Stimulated activated naive CD8-positive, alpha-beta T cell treated with anti-CD3 and anti-CD28 coated beads, Interleukin-15, Interleukin-2, amounts not matched to agents 100 ng/mL and 50 ng/mL, for 24 hours (primary cell): ENCODE results near the gene CDK3.
"Not testable (repeated sequence)": the region's sequence is repeated elsewhere in the genome, so short reads cannot be mapped to it uniquely, and the experiment has no call there.

Experiments
- H3K27ac Mint-ChIP-seq: one replicate; pipeline ENCODE4 v1.8.0; 2021; ENCODE audit warnings: mild to moderate bottlenecking, mixed read lengths
- H3K27me3 Mint-ChIP-seq: one replicate; pipeline ENCODE4 v1.8.0; 2021; ENCODE audit warnings: mixed read lengths
- H3K36me3 Mint-ChIP-seq: one replicate; pipeline ENCODE4 v1.8.0; 2021; ENCODE audit warnings: low read depth, mixed read lengths
- H3K4me1 Mint-ChIP-seq: one replicate; pipeline ENCODE4 v1.8.0; 2021; ENCODE audit warnings: low read depth, mixed read lengths
- H3K4me3 Mint-ChIP-seq: one replicate; pipeline ENCODE4 v1.8.0; 2021; ENCODE audit warnings: mild to moderate bottlenecking, mixed read lengths
- H3K9me3 Mint-ChIP-seq: one replicate; pipeline ENCODE4 v1.8.0; 2021; ENCODE audit warnings: mixed read lengths

CDK3 gene

DNA sequence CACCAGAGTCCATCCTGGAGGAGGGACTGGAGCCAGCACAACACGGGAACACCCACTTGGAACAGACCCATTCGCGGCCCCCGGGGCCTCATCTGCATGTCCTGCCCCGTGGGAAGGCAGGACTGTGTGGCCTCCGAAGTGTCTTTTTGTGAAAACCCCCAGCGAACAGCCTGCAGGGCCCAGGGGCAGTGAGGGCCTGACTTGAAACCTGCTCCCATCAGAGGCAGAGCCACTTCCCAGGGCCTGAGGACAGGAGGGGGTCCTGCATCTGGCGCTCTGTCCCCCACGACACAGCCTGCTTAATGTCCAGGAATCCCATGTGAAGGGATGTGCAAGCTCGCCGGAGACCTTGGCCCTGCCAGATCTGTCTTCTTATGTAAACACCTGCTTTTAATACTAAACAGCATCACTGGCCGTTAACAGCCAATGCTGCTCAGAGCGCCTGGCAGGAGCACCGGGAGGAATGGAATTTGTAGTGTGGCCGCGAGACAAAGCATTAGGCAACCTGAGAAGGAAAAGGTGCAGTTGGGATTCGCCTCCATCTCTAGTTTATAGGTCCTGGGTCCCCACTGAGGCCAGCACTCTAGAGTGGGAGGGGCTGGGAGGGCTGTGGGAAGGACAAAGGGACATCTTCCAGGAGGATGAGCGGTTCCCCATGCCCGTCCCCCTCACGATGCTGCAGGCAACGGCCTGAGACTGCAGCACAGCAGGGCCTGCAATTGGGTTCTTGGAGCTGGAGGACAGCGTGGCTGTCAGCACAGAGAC is 36.0 kb downstream of the CDK3 start:
- Mint-ChIP-seq H3K9me3 (no peaks in the 10 kb centered on the region), H3K27ac (peak overlapping the region; percentile 33)

DNA sequence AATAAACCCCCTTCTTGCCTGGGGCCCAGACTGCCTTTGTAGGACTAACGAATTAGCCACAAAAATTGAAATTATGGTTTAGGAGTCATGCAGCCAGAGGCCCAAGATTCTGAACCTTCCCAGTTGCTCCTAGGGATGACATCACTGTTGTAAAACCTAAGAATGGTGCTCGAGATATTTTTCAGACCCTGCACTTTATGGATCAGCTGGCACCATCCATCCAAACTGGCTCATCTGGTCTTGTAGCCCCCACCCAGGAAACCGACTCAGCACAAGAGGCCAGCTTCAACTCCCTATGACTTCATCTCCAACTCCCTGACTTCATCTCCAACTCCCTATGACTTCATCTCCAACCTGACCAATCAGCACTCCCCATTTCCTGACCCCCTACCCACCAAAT is 37.4 kb downstream of the CDK3 start:
- no peak overlapping the region for H3K4me3 Mint-ChIP-seq
- H3K4me1 Mint-ChIP-seq: peaks cover 6% of the 10 kb centered on the region
- H3K36me3 Mint-ChIP-seq: peaks cover 38% of the 10 kb centered on the region

More for the DNA sequence above, 36.0 kb downstream of the CDK3 start:
- Mint-ChIP-seq H3K27me3 (no peaks in the 10 kb centered on the region), H3K4me3 (no peak overlapping the region), H3K4me1 (peaks cover 6% of the 10 kb centered on the region), H3K36me3 (peaks cover 31% of the 10 kb centered on the region)

DNA sequence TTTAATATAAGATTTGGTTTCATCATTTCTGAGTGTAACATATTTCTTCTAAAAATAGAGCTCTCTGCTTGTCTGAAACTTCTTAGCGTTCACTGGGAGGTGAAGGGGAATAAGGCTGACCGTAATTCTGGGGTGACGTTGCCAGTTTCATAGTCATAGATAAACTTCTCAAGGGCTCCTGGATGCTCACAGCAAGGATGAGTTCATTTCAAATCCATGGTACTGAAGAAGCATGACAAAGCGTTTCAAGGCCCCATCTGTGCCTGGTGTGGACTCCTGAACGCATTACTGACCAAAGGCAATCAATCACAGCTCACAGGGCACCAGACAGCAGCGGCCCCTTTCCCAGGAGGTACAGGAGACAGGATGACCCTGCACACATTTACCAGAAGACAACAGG is 38.5 kb downstream of the CDK3 start:
- Mint-ChIP-seq H3K9me3 (no peaks in the 10 kb centered on the region), H3K27me3 (no peaks in the 10 kb centered on the region), H3K4me3 (no peak overlapping the region), H3K36me3 (peaks cover 45% of the 10 kb centered on the region), H3K27ac (no peak overlapping the region), H3K4me1 (peaks cover 6% of the 10 kb centered on the region)

More for the DNA sequence above, 37.4 kb downstream of the CDK3 start:
- Mint-ChIP-seq H3K9me3 (no peaks in the 10 kb centered on the region), H3K27ac (no peak overlapping the region), H3K27me3 (no peaks in the 10 kb centered on the region)

DNA sequence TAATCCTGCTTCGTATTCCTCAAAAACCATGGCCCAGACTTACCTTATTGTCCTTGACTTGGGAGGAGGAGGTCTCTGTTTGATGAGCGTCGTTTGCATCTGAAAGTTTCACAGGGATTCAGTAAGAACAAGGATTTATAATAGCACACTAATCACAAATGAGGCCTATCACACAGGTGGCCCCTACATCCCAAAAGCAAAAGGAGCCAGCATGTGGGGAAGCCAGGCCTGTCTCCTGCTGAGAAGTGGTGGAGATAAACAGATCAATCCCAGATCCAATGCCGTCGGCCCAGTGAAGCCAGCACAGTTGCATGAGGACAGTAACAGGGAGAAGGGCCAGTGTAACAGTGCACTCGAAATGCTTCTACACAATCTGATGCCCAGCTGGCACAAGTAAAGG is 39.7 kb downstream of the CDK3 start:
- no peak overlapping the region for H3K27ac Mint-ChIP-seq

DNA sequence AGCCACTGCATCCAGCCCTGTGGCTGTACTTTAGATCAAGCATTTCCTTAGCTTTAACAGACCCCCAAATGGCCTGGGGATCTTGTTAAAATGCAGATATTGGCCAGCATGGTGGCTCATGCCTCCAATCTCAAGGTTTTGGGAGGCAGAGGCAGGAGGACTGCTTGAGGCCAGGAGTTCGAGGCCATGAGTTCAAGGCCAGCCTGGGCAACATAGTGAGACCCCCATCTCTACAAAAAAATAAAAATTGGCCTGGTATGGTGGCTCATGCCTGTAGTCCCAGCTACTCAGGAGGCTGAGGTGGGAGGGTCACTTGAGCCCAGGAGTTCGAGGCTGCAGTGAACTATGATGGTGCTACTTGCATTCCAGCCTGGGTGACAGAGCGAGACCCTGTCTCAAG is 42.2 kb downstream of the CDK3 start:
- not testable (repeated sequence) for H3K9me3 Mint-ChIP-seq, H3K27me3 Mint-ChIP-seq, H3K4me3 Mint-ChIP-seq, H3K27ac Mint-ChIP-seq, H3K4me1 Mint-ChIP-seq
- H3K36me3 Mint-ChIP-seq: peaks cover 67% of the 10 kb centered on the region

More for the DNA sequence above, 39.7 kb downstream of the CDK3 start:
- no peaks in the 10 kb centered on the region for H3K27me3 Mint-ChIP-seq
- H3K9me3 Mint-ChIP-seq: no peaks in the 10 kb centered on the region
- peaks cover 58% of the 10 kb centered on the region for H3K36me3 Mint-ChIP-seq
- H3K4me3 Mint-ChIP-seq: no peak overlapping the region
- no peaks in the 10 kb centered on the region for H3K4me1 Mint-ChIP-seq

DNA sequence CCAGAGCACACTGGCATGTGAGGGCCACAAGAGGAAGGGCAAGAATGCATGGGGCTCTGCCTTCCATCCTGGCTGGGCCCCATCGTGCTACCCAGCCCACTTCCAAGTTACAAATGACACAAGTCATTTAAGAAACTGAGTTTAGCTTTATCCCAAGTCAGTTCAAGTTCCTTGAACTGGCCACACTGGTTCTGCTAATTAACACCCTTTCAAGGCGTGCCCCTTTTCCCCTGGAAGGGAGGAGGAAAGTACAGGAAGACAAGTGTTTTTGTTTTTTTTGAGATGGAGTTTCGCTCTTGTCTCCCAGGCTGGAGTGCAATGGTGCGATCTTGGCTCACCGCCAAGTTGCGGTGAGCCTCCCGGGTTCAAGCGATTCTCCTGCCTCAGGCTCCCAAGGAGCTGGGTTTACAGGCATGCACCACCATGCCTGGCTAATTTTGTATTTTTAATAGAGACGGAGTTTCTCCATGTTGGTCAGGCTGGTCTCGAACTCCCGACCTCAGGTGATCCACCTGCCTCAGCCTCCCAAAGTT is 43.9 kb downstream of the CDK3 start:
- not testable (repeated sequence) for H3K9me3 Mint-ChIP-seq, H3K4me3 Mint-ChIP-seq, H3K27me3 Mint-ChIP-seq, H3K27ac Mint-ChIP-seq, H3K4me1 Mint-ChIP-seq
- H3K36me3 Mint-ChIP-seq: peaks cover 68% of the 10 kb centered on the region

DNA sequence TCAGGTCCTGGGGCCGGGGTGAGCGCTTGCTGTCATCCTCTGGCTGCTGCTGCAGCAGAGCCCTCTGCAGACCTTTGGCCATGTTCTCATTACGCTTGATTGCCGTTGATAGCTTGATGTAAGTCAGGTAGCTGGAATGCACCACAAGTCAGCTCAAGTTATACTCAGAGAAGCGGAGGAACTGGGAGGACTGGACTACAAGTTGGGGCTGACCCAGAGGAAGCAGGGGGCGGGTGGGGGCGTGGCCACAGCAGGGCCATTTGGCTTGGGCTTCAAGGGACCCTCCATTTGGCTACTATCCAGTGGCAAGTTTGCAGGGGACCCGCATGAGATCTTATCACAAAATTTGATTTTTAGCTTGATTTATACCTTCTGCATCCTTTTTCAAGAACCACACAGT is 45.4 kb downstream of the CDK3 start:
- no peak overlapping the region for H3K4me3 Mint-ChIP-seq
- H3K27me3 Mint-ChIP-seq: no peaks in the 10 kb centered on the region
- H3K27ac Mint-ChIP-seq: no peak overlapping the region
- H3K4me1 Mint-ChIP-seq: peaks cover 11% of the 10 kb centered on the region
- H3K36me3 Mint-ChIP-seq: peaks cover 69% of the 10 kb centered on the region
- H3K9me3 Mint-ChIP-seq: no peaks in the 10 kb centered on the region

DNA sequence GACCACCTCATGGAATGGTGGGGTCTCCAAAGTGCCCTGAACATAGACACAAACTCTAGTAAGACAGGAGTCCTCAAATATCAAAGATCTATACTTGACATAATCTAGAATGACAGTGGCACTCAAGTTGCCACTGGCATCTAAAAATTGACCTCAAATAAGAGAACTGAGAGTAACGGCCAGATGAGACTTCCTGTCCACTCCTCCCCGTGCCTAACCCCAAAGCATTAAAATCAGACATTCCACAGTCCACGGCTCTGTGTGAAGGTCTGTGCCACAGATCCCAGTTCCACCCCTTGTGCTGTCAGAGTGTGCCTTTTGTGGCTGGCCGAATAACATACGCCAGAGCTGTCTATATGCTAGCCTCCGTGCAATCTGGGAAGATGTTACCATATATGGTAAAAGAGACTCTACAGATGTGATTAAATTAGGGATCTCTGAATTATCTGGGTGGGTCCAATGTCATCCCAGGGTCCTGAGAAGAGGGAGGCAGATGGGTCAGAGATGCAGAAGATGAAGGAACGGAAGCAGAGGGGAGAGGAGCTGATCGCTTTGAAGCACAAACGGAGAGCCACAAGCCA is 47.5 kb downstream of the CDK3 start:
- H3K4me1 Mint-ChIP-seq: peaks cover 12% of the 10 kb centered on the region
- H3K4me3 Mint-ChIP-seq: no peak overlapping the region
- no peaks in the 10 kb centered on the region for H3K27me3 Mint-ChIP-seq
- peaks cover 70% of the 10 kb centered on the region for H3K36me3 Mint-ChIP-seq
- H3K9me3 Mint-ChIP-seq: no peaks in the 10 kb centered on the region
- no peak overlapping the region for H3K27ac Mint-ChIP-seq

DNA sequence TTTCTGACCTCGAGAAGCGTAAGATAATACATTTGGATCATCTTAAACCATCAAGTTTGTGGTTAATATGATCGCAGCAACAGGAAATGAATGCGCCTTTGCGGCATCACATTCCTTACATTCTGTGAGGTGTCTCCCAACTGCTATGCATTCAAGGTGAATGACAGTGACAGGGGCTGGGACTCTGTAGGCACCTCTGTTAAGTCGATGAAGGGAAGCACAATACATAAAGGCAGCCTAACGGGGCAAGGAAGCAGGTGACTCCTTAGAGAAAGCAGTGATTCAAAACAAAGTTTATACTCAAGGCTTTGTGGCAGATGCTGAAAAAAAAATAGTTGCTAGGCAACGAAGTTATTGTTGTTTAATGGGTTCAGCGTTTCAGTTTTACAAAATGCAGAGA is 48.1 kb downstream of the CDK3 start:
- Mint-ChIP-seq H3K27ac (peak overlapping the region; percentile 24), H3K4me1 (peaks cover 18% of the 10 kb centered on the region), H3K4me3 (no peak overlapping the region), H3K36me3 (peaks cover 72% of the 10 kb centered on the region), H3K9me3 (no peaks in the 10 kb centered on the region), H3K27me3 (no peaks in the 10 kb centered on the region)

DNA sequence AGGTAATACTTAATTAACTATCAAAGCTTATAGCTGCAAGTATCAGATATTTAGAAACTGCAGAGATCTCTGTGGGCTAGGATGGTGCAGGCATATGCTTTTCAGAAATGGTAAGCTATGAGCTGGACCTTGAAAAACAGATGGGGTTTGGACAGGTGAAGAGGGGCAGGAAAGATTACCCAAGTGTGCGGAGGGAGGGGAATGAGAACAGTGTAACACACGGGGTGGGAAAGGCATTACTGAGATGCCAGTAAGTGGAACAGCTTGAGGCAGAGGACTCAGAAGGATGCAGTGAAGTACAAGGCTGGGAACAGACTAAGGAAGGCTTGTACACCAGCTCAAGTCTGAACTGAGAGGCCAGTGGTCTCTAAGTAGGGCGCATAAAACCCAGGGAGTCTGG is 48.6 kb downstream of the CDK3 start:
- H3K36me3 Mint-ChIP-seq: peaks cover 72% of the 10 kb centered on the region
- no peaks in the 10 kb centered on the region for H3K27me3 Mint-ChIP-seq
- H3K4me3 Mint-ChIP-seq: no peak overlapping the region
- H3K27ac Mint-ChIP-seq: no peak overlapping the region
- H3K4me1 Mint-ChIP-seq: peaks cover 23% of the 10 kb centered on the region
- H3K9me3 Mint-ChIP-seq: no peaks in the 10 kb centered on the region

DNA sequence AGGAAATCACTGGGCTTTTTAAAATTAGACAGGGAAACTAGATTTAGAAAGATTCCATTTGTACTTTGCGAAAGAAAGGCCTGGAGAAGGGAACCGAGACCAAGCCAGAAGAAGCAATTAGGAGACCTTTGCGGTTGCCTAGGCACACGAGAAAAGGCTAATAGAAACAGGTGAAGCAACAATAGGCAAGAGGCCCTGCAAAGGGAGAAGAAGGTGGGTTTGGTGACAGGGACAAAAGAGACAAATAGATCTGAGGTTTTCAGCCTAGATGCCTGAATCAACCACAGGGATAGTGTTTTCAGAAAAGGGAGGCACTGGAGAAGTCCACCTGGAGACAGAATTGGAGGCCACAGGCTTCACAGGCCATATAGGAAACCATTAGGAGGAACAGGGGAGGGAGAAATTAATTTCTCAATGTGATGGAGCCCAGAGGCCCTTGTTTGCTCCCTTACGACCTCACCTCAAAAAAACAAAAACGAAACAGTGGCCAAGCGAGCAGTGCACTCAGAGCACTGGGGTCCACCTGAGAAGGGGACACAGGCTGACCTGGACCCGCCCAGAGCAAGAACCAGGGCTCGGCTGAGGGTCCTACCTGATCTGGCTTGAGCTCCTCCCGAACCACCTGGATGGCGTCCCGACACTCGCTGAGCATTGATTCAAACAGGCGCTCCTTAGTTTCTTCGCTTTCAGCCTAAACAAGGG is 49.3 kb downstream of the CDK3 start:
- H3K4me1 Mint-ChIP-seq: peaks cover 26% of the 10 kb centered on the region

DNA sequence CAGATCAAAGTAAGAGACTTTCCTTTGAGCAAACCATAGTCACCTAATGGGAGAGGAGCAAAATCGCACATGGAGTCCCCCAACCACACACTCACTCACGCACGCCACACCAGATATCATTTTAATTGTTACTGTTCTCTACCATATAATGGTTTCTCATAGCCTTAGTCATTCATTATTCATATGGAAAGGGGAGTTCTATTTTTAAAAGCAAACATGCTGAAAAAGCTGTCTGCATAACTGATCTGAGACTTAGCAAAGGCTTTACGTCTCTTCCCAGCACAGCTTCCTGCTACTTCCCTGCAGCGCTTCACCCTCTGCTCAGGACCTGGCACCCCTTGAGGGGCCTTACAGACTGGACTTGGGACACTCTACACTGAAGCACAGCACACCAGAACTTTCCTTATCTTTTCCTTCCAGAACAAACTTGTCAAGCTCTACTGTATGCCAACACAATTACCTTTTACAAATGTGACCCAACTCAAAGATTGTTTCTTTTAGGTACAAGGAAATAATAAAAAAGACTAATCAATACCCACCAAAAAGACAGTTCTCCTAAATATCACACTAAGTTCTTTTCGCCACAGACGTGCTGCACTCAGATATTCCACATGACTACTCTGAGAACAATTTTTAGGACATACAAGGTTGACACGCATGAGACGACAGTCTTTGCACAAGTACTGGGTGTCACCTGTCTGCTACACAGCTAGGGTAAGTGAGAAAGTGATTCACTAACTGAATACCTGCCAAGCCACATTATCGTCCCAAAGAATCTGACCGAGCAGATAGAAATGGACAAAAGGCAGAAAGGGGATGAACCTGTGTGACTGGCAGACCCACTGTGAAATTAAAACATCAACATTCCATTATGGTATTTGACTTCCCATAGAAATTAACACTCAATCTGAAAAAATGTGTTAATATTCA is 50.1 kb downstream of the CDK3 start:
- H3K4me1 Mint-ChIP-seq: peaks cover 26% of the 10 kb centered on the region

More for the DNA sequence above, 49.3 kb downstream of the CDK3 start:
- H3K36me3 Mint-ChIP-seq: peaks cover 66% of the 10 kb centered on the region
- no peaks in the 10 kb centered on the region for H3K9me3 Mint-ChIP-seq
- no peaks in the 10 kb centered on the region for H3K27me3 Mint-ChIP-seq
- H3K27ac Mint-ChIP-seq: no peak overlapping the region
- H3K4me3 Mint-ChIP-seq: no peak overlapping the region

DNA sequence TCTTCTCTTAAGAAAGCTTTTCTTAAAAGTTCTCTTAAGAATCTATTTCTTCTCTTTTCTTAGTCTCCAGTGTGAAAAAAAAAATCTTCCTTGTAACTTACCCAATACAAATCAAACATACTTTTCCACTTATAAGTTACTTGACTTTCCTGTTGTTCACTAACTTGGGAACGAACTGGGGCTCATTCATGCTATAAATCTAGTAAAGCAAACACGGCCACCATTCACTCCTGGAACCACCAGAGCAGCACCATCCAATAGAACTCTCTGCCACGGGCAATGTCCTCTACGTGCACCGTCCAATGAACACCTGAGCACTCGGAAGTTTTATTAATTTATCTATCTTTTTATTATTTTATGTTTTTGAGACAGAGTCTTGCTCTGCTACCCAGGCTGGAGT is 50.9 kb downstream of the CDK3 start:
- no peaks in the 10 kb centered on the region for H3K9me3 Mint-ChIP-seq
- H3K36me3 Mint-ChIP-seq: peaks cover 62% of the 10 kb centered on the region
- peaks cover 26% of the 10 kb centered on the region for H3K4me1 Mint-ChIP-seq
- no peak overlapping the region for H3K4me3 Mint-ChIP-seq
- peak overlapping the region; percentile 57 for H3K27ac Mint-ChIP-seq
- H3K27me3 Mint-ChIP-seq: no peaks in the 10 kb centered on the region

More for the DNA sequence above, 50.1 kb downstream of the CDK3 start:
- Mint-ChIP-seq H3K27ac (peak overlapping the region; percentile 15), H3K4me3 (no peak overlapping the region), H3K27me3 (no peaks in the 10 kb centered on the region), H3K9me3 (no peaks in the 10 kb centered on the region), H3K36me3 (peaks cover 62% of the 10 kb centered on the region)
